Choroid plexus epithelial cell (primary cell): ENCODE results near the gene NSMCE4A.
"Not testable (repeated sequence)": the region's sequence is repeated elsewhere in the genome, so short reads cannot be mapped to it uniquely, and the experiment has no call there.

ENCODE experiments used
- DNase-seq: peaks from one replicate; pipeline ENCODE4 v3.0.0-alpha.2; 2010; ENCODE audit warnings: low read depth
- H3K4me3 ChIP-seq: 2 replicates; pipeline ENCODE4 v1.5.1; 2011; ENCODE audit warnings: low read depth, mild to moderate bottlenecking, control low read depth, low read length, moderate library complexity
- TF ChIP-seq, protein P1 (sequence below): conservative IDR thresholded peaks from 2 replicates; pipeline ENCODE4 v1.5.1; 2011; ENCODE audit warnings: low read depth, mild to moderate bottlenecking, control low read depth, inconsistent platforms, low read length, moderate library complexity

The NSMCE4A gene

DNA sequence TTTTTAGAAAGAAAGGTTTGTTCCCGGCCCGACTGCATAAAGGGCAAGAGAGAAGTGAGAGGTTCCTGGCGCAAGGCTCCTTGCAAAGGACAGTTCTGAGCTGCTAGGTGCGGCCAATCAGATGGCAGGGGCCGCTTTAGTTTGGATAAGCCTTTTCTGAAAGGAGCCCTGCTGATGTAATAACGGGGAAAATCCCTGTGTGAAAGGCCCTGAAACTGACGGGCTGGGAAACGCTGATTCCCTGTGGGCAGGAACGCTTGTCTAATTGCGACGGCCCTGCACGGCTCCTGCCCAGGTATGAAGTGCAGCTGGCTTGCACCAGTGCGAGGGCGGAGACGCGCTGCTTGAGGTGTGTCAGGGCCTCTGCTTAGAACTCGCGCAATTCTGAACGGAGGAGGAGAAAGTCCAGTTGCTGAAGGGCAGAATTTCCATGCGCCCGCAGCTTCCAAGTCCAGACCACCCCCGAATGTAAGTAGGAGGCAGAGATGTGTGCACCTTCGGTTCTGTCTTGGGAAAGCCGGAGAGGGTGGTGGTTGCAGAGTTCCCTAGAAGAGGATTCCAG, 44.5 kb upstream of the NSMCE4A start:
- TF ChIP-seq, protein P1, sequence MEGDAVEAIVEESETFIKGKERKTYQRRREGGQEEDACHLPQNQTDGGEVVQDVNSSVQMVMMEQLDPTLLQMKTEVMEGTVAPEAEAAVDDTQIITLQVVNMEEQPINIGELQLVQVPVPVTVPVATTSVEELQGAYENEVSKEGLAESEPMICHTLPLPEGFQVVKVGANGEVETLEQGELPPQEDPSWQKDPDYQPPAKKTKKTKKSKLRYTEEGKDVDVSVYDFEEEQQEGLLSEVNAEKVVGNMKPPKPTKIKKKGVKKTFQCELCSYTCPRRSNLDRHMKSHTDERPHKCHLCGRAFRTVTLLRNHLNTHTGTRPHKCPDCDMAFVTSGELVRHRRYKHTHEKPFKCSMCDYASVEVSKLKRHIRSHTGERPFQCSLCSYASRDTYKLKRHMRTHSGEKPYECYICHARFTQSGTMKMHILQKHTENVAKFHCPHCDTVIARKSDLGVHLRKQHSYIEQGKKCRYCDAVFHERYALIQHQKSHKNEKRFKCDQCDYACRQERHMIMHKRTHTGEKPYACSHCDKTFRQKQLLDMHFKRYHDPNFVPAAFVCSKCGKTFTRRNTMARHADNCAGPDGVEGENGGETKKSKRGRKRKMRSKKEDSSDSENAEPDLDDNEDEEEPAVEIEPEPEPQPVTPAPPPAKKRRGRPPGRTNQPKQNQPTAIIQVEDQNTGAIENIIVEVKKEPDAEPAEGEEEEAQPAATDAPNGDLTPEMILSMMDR: no peak
- no peak for DNase-seq
- no peak overlapping the region for H3K4me3 ChIP-seq

DNA sequence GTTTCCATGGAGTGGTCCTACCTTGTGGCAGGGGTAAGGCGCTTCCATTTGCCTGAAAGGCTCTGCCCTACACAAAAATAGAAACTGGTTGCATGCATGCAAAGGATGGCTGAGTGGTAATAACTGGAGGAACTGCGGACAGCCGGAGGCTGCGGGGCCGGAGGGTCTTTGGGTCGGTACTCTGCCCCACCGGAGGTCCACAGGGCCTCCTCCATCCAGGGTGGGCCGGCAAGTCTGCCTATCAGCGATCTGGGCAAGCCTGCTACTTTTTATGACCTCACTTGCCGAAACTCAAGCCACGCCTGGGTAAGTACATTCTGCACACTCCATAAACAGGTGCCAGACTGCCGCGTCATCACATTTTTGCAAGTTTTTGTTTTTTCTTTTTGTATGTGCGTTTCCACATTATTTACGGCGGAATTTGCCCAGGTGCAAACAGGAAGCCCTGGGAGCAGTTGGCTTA, 44.0 kb upstream of the NSMCE4A start:
- TF ChIP-seq, protein P1: no peak
- no peak overlapping the region for H3K4me3 ChIP-seq
- DNase-seq: no peak

DNA sequence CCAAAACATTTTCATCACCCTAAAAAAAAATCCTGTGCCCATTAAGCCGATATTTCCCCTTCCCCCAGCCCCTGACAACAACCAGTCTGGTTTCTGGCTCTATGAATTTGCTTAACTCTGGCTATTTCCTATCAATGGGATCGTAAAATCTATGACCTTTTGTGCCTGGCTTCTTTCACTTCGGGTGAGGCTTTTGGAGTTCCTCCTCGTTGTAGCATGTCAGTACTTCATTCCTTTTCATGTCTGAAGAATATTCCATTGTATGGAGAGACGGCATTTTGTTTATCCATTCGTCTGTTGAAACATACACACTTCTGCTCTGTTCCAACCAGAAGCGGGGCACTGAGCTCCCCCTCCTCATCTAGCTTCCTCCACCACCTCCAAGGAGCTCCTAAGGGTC, 43.5 kb upstream of the NSMCE4A start:
- no peak overlapping the region for H3K4me3 ChIP-seq
- no peak for DNase-seq
- TF ChIP-seq, protein P1: no peak

DNA sequence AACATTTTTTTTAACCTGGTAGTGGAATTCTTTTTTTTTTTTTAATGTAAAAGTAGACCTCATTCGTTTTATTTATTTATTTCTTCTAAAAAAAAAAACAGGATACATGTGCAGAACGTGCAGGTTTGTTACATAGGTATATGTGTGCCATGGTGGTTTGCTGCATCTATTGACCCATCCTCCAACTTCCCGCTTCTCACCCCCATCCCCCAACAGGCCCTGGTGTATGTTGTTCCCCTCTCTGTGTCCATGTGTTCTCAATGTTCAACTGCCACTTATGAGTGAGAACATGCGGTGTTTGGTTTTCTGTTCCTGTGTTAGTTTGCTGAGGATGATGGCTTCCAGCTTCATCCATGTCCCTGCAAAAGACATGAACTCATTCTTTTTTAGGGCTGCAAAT, 42.9 kb upstream of the NSMCE4A start:
- DNase-seq, H3K4me3 ChIP-seq: not testable (repeated sequence)

DNA sequence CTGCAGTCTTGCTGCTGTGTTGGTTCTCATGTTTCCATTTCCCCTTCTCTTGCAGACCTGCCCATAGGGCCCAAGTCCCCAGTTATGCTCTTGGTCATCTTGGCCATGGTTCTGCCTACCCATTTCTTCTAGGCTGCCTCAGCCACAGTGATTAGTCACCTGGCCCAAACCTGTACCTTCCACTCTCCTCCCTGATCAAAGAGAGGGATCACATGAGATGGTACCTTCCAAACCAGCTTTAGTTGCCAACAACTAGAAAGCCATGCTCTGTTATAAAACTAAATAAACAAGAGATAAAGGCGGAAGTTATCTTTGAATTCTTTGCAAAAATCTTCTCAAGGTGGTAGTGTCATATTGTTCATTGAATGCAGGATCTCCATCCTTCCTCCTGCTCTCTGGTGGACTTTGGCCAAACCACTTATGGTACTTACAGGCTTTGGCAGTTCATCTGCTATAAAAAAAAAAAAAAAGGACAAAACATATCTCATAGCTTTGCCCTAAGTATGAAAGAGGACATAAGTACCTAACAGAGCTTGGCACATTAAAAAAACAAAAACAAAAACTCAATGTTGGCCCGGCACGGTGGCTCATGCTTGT, 39.7 kb upstream of the NSMCE4A start:
- DNase-seq: no peak
- TF ChIP-seq, protein P1: no peak
- no peak overlapping the region for H3K4me3 ChIP-seq

DNA sequence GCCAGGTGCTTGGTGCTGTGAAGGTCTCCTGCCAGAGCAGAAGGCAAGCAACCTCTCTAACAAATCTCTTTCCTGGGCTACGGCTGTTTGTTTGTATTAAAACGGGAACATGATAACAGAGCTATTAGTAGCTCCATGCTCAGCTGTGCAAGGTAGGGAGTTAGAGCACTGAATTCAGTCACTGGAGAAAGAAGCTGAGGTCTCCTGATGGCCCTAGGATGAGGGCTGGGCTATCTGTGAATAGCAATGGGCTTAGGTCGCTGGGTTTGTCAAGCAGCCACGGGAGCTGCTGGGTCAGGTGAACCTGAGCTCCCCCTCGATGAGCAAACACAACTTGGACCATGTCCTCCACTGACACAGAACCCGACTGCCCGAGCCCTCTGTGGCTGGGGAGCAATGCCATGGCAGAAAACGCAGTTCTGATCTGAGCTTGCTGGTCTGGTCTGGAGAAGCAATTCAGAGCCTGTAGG, 38.3 kb upstream of the NSMCE4A start:
- DNase-seq: no peak
- TF ChIP-seq, protein P1: no peak
- no peak overlapping the region for H3K4me3 ChIP-seq

DNA sequence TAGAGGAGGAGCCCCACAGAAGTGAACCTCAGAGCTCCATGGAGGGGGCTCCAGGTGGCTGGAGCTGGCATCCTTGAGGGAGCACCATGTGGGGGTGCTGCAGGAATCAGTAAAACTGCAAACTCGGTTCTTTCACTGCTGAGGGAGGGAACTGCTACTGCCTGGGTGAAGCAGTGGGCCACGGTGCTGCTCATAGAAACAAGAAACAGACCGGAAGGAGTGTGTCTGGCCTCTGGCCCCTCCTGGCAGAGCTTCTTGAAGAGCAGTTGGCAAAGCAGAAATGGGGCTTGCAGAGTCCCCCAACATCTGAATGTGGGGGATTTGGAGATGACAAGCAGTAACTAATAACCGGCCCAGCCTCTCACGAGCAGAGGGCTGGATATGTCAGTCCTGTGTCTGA, 37.7 kb upstream of the NSMCE4A start:
- TF ChIP-seq, protein P1: no peak
- no peak overlapping the region for H3K4me3 ChIP-seq
- DNase-seq: no peak
